Heart left ventricle (tissue), 13 donors: ENCODE data around the gene SDS.

Experiments
- POLR2A ChIP-seq, 2 donors: fragments of 450-650 bp; IDR thresholded peaks; one replicate each; pipeline ENCODE4 v1.6.1; 2017; ENCODE audit warnings: antibody characterized with exemption in 2 of 2, mild to moderate bottlenecking in 2 of 2, moderate library complexity in 2 of 2
- TF ChIP-seq, protein P1 (sequence below), 12 donors: fragments of 200-600 bp; sonication (generic) in 4 of 12; IDR thresholded peaks; one replicate each; pipeline versions ENCODE4 v1.5.0 to v1.8.0; 2018 to 2022; ENCODE audit warnings: antibody characterized with exemption in 12 of 12, mild to moderate bottlenecking in 5 of 12
- donor health status: ischemic (EF 13 %, LVEDD 7.1; RV severe dilation, severe dysfunction).
- donor health status: DM: no; HTN: yes; CAD: no.
- donor health status: DM: no; HTN: no; CAD: no.
- donor health status: ischemic (EF 25% LVEDD 6.9; RV normal size, moderate dysfunction).
- donor health status: ischemic (EF 25% LVEDD 5.7; RV mildly dilated, moderate dysfunction).
- donor health status: ischemic (EF 35%, LVEDD 5.7; RV mildly dilated, moderate dysfunction).
- donor health status: nonischemic (EF 11% LVEDD 7.7; RV severe dilation, severe dysfunction).
- donor health status: DM: yes; HTN: yes; CAD: no.
- donor health status: PGD.
- donor health status: ischemic (EF 29% LVEDD 5.4; RV normal size, mild dysfunction).
- donor health status: nonischemic (EF 23%, LVEDD 6.1; RV moderate dilation, normal function).

- TF ChIP-seq, protein P1, sequence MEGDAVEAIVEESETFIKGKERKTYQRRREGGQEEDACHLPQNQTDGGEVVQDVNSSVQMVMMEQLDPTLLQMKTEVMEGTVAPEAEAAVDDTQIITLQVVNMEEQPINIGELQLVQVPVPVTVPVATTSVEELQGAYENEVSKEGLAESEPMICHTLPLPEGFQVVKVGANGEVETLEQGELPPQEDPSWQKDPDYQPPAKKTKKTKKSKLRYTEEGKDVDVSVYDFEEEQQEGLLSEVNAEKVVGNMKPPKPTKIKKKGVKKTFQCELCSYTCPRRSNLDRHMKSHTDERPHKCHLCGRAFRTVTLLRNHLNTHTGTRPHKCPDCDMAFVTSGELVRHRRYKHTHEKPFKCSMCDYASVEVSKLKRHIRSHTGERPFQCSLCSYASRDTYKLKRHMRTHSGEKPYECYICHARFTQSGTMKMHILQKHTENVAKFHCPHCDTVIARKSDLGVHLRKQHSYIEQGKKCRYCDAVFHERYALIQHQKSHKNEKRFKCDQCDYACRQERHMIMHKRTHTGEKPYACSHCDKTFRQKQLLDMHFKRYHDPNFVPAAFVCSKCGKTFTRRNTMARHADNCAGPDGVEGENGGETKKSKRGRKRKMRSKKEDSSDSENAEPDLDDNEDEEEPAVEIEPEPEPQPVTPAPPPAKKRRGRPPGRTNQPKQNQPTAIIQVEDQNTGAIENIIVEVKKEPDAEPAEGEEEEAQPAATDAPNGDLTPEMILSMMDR (IDR thresholded peaks at IDR 0.05) = no peak
- TF ChIP-seq POLR2A (IDR thresholded peaks at IDR 0.05) = no peak
Measured at GRCh38 chr12:113449839-113450238, 46.2 kb upstream of the SDS start.
